ENCODE data around the gene SPATA17. TPM values are rescaled to one million over a fixed set of nuclear protein-coding genes. Genes with fewer than 3 reads are reported as not detected.

SPATA17 gene
- total RNA-seq, 4 donors from 2014 or later, result 0.42 to 0.69 (median 0.48) TPM

DNA sequence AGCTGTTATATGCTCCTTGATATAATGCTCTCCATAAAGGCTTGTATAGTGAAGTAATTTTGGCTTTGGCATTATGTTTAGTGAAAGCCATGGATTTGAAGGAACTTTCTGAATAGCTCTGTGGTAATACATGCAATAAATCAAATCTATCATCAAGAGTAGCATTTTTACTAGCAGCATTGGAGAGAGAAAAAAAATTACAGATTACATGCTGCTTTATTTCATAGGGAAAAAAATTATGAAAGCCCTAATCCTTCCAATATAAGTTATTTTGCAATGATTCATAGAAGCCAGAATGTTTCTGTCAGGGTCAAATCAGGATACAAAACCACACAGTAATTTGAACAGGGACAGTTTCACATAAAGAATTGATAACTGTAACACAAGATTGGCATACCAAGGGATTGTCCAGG, 250.0 kb downstream of the SPATA17 start:
- TF ChIP-seq, protein P1, sequence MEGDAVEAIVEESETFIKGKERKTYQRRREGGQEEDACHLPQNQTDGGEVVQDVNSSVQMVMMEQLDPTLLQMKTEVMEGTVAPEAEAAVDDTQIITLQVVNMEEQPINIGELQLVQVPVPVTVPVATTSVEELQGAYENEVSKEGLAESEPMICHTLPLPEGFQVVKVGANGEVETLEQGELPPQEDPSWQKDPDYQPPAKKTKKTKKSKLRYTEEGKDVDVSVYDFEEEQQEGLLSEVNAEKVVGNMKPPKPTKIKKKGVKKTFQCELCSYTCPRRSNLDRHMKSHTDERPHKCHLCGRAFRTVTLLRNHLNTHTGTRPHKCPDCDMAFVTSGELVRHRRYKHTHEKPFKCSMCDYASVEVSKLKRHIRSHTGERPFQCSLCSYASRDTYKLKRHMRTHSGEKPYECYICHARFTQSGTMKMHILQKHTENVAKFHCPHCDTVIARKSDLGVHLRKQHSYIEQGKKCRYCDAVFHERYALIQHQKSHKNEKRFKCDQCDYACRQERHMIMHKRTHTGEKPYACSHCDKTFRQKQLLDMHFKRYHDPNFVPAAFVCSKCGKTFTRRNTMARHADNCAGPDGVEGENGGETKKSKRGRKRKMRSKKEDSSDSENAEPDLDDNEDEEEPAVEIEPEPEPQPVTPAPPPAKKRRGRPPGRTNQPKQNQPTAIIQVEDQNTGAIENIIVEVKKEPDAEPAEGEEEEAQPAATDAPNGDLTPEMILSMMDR (IDR thresholded peaks at IDR 0.05), result no peak
- no peak for TF ChIP-seq POLR2A (IDR thresholded peaks at IDR 0.05; ENCODE audit: low read depth)
- TF ChIP-seq EP300 (IDR thresholded peaks at IDR 0.05), result no peak
- TF ChIP-seq POLR2AphosphoS5 (IDR thresholded peaks at IDR 0.05), result no peak
- intact Hi-C loops (cut with DNase I), result no loop called here
- no peaks in the 10 kb centered on the region for H3K36me3 ChIP-seq
- no peaks in the 10 kb centered on the region for H3K27me3 ChIP-seq
- DNase-seq (ENCODE audit: extremely low spot score), result no peak
- no peaks in the 10 kb centered on the region for H3K4me1 ChIP-seq
- H3K27ac ChIP-seq (replicated peaks in 1 of 4), result no peak overlapping the region
- no peaks in the 10 kb centered on the region for H3K9me3 ChIP-seq
- H3K4me3 ChIP-seq, result no peak overlapping the region

GRCh38 chr1:217881607-217882332, 250.6 kb downstream of the SPATA17 start:
- no peak for DNase-seq (ENCODE audit: extremely low spot score)
- Histone ChIP-seq H3K4me3 (no peak overlapping the region), H3K36me3 (no peaks in the 10 kb centered on the region), H3K27me3 (no peaks in the 10 kb centered on the region), H3K27ac (replicated peaks in 1 of 4) (no peak overlapping the region), H3K9me3 (no peaks in the 10 kb centered on the region), H3K4me1 (no peaks in the 10 kb centered on the region)
- intact Hi-C loops (cut with DNase I), result no loop called here
- 60% methylated on average over 5 of the region's 5 CpGs for WGBS
- TF ChIP-seq EP300 (IDR thresholded peaks at IDR 0.05) (no peak), POLR2AphosphoS5 (IDR thresholded peaks at IDR 0.05) (no peak), POLR2A (IDR thresholded peaks at IDR 0.05; ENCODE audit: low read depth) (no peak)
- TF ChIP-seq, protein P1 (IDR thresholded peaks at IDR 0.05), result no peak

DNA sequence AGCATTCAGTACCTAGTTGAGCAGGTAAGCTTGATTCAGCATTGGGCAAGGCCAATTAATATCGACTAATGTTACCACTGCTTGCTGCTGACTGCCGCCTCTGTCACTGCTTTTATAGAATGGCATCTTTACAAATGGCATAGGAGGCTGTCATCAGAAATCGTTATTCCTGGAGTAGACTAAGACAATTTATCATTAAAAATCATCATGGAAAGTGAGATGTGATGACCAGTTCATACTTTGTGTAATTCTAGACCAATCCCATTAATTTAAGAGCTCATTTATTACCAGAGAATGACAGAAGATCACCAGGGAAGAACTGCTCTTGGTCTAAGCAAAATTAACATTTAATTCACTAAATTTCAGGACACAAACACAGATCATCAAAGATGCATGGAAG, 254.0 kb downstream of the SPATA17 start:
- WGBS, result 86% methylated on average over 3 of the region's 3 CpGs
- H3K9me3 ChIP-seq, result no peaks in the 10 kb centered on the region
- TF ChIP-seq, protein P1 (IDR thresholded peaks at IDR 0.05), result no peak
- TF ChIP-seq EP300 (IDR thresholded peaks at IDR 0.05), result no peak
- TF ChIP-seq POLR2AphosphoS5 (IDR thresholded peaks at IDR 0.05), result no peak
- TF ChIP-seq POLR2A (IDR thresholded peaks at IDR 0.05; ENCODE audit: low read depth), result no peak
- intact Hi-C loops (cut with DNase I), result no loop called here
- no peak for DNase-seq (ENCODE audit: extremely low spot score)
- no peaks in the 10 kb centered on the region for H3K36me3 ChIP-seq
- H3K27me3 ChIP-seq, result no peaks in the 10 kb centered on the region
- no peaks in the 10 kb centered on the region for H3K4me1 ChIP-seq
- H3K4me3 ChIP-seq, result no peak overlapping the region
- no peak overlapping the region for H3K27ac ChIP-seq (replicated peaks in 1 of 4)

- TF ChIP-seq, protein P1 (IDR thresholded peaks at IDR 0.05), result no peak
- TF ChIP-seq POLR2A (IDR thresholded peaks at IDR 0.05; ENCODE audit: low read depth) (no peak), POLR2AphosphoS5 (IDR thresholded peaks at IDR 0.05) (no peak), EP300 (IDR thresholded peaks at IDR 0.05) (no peak)
- intact Hi-C loops (cut with DNase I), result no loop called here
- Histone ChIP-seq H3K27ac (replicated peaks in 1 of 4) (no peak overlapping the region), H3K9me3 (no peaks in the 10 kb centered on the region), H3K4me3 (no peak overlapping the region), H3K4me1 (no peaks in the 10 kb centered on the region), H3K36me3 (no peaks in the 10 kb centered on the region), H3K27me3 (no peaks in the 10 kb centered on the region)
- WGBS, result 100% methylated on average over 2 of the region's 2 CpGs
- no peak for DNase-seq (ENCODE audit: extremely low spot score)
Measured at GRCh38 chr1:217888328-217888727, 257.2 kb downstream of the SPATA17 start.

- Histone ChIP-seq H3K9me3 (no peaks in the 10 kb centered on the region), H3K36me3 (no peaks in the 10 kb centered on the region), H3K27me3 (no peaks in the 10 kb centered on the region), H3K4me3 (no peak overlapping the region), H3K4me1 (no peaks in the 10 kb centered on the region), H3K27ac (replicated peaks in 1 of 4) (no peak overlapping the region)
- 72% methylated on average over 10 of the region's 10 CpGs for WGBS
- intact Hi-C loops (cut with DNase I), result no loop called here
- no peak for TF ChIP-seq POLR2A (IDR thresholded peaks at IDR 0.05; ENCODE audit: low read depth)
- TF ChIP-seq EP300 (IDR thresholded peaks at IDR 0.05), result no peak
- TF ChIP-seq, protein P1 (IDR thresholded peaks at IDR 0.05), result no peak
- TF ChIP-seq POLR2AphosphoS5 (IDR thresholded peaks at IDR 0.05), result no peak
- no peak for DNase-seq (ENCODE audit: extremely low spot score)
Measured at GRCh38 chr1:217889401-217889800, 258.3 kb downstream of the SPATA17 start.
